MM.1S (cell line): Measurements from ENCODE around the gene JPH3.

Experiments
- DNase-seq: peaks from one replicate; pipeline ENCODE4 v3.0.0-alpha.2; 2015
- H2AFZ ChIP-seq: fragments of 300-600 bp; sonication (generic); 2 replicates; pipeline ENCODE4 v1.6.0; 2016; ENCODE audit warnings: antibody characterized with exemption, low read length
- H3F3A ChIP-seq: fragments of 300-600 bp; sonication (generic); 2 replicates; pipeline ENCODE4 v1.6.1; 2016; ENCODE audit warnings: mild to moderate bottlenecking, antibody characterized with exemption, low read length, moderate library complexity, mixed read lengths; ENCODE audit not compliant: insufficient read depth
- H3K27ac ChIP-seq: fragments of 300-600 bp; sonication (generic); 2 replicates; pipeline ENCODE4 v1.5.1; 2016; ENCODE audit warnings: mild to moderate bottlenecking, low read length
- H3K27me3 ChIP-seq: fragments of 300-600 bp; sonication (generic); replicated peaks from 2 replicates; pipeline ENCODE4 v1.6.0; 2016; ENCODE audit warnings: low read length; ENCODE audit not compliant: insufficient read depth
- H3K36me3 ChIP-seq: fragments of 300-600 bp; sonication (generic); replicated peaks from 2 replicates; pipeline ENCODE4 v1.6.1; 2016; ENCODE audit warnings: mild to moderate bottlenecking, low read length, mixed read lengths; ENCODE audit not compliant: insufficient read depth
- H3K4me1 ChIP-seq: fragments of 300-600 bp; sonication (generic); 2 replicates; pipeline ENCODE4 v1.6.1; 2016; ENCODE audit warnings: low read length, mixed read lengths
- H3K4me2 ChIP-seq: fragments of 300-600 bp; sonication (generic); 2 replicates; pipeline ENCODE4 v1.6.0; 2016; ENCODE audit warnings: low read depth, low read length
- H3K4me3 ChIP-seq: fragments of 300-600 bp; sonication (generic); 2 replicates; pipeline ENCODE4 v1.5.1; 2016; ENCODE audit warnings: low read length, mixed read lengths
- H3K79me2 ChIP-seq: fragments of 300-600 bp; sonication (generic); 2 replicates; pipeline ENCODE4 v1.6.1; 2016; ENCODE audit warnings: mixed run types, low read length, mixed read lengths
- H3K9ac ChIP-seq: fragments of 300-600 bp; sonication (generic); 2 replicates; pipeline ENCODE4 v1.6.1; 2016; ENCODE audit warnings: low read length, mixed read lengths
- H3K9me2 ChIP-seq: fragments of 300-600 bp; sonication (generic); replicated peaks from 2 replicates; pipeline ENCODE4 v1.6.1; 2016; ENCODE audit warnings: mild to moderate bottlenecking, low read length, mixed read lengths; ENCODE audit not compliant: insufficient read depth
- H3K9me3 ChIP-seq: fragments of 300-600 bp; sonication (generic); replicated peaks from 2 replicates; pipeline ENCODE4 v1.6.1; 2016; ENCODE audit warnings: mild to moderate bottlenecking, low read length, mixed read lengths; ENCODE audit not compliant: insufficient read depth
- H4K20me1 ChIP-seq: fragments of 300-600 bp; sonication (generic); 2 replicates; pipeline ENCODE4 v1.6.1; 2016; ENCODE audit warnings: mild to moderate bottlenecking, low read length, moderate library complexity, mixed read lengths; ENCODE audit not compliant: insufficient read depth
- CTCF ChIP-seq: fragments of 300-600 bp; sonication (generic); IDR thresholded peaks from 2 replicates; pipeline ENCODE4 v1.5.1; 2016; ENCODE audit warnings: antibody characterized with exemption, low read length, mixed read lengths
- EZH2 ChIP-seq: fragments of 300-600 bp; sonication (generic); optimal IDR thresholded peaks from 2 replicates; pipeline ENCODE3; 2017; ENCODE audit warnings: low read depth, mild to moderate bottlenecking, antibody characterized with exemption, low read length, mixed read lengths
- EZH2phosphoT487 ChIP-seq: fragments of 300-600 bp; sonication (generic); IDR thresholded peaks from 2 replicates; pipeline ENCODE4 v1.6.1; 2018; ENCODE audit warnings: antibody characterized with exemption, low read length

The JPH3 gene

GRCh38 chr16:87658564-87659225, 56.4 kb downstream of the JPH3 start:
- Histone ChIP-seq H3K9me3 (no peaks in the 10 kb centered on the region), H3K4me3 (no peak overlapping the region), H3K4me1 (no peaks in the 10 kb centered on the region), H4K20me1 (no peaks in the 10 kb centered on the region), H3K4me2 (no peak overlapping the region), H3K9me2 (no peaks in the 10 kb centered on the region), H3K27me3 (peaks cover 54% of the 10 kb centered on the region), H3K9ac (no peak overlapping the region), H3K27ac (no peak overlapping the region), H2AFZ (no peak overlapping the region), H3F3A (no peaks in the 10 kb centered on the region), H3K36me3 (no peaks in the 10 kb centered on the region), H3K79me2 (no peaks in the 10 kb centered on the region)
- no peak for DNase-seq
- TF ChIP-seq EZH2phosphoT487 (no peak), CTCF (no peak), EZH2 (no peak)

GRCh38 chr16:87661561-87661960, 59.3 kb downstream of the JPH3 start:
- no peaks in the 10 kb centered on the region for H3F3A ChIP-seq
- H4K20me1 ChIP-seq = no peaks in the 10 kb centered on the region
- no peaks in the 10 kb centered on the region for H3K79me2 ChIP-seq
- peaks cover 44% of the 10 kb centered on the region for H3K27me3 ChIP-seq
- TF ChIP-seq EZH2phosphoT487 = no peak
- no peak for TF ChIP-seq CTCF
- TF ChIP-seq EZH2 = no peak
- H3K9me3 ChIP-seq = no peaks in the 10 kb centered on the region
- H3K9ac ChIP-seq = no peak overlapping the region
- H3K9me2 ChIP-seq = no peaks in the 10 kb centered on the region
- no peak overlapping the region for H3K4me2 ChIP-seq
- H3K4me1 ChIP-seq = no peaks in the 10 kb centered on the region
- no peak overlapping the region for H3K4me3 ChIP-seq
- no peak overlapping the region for H3K27ac ChIP-seq
- DNase-seq = peak; percentile 26
- H2AFZ ChIP-seq = no peak overlapping the region
- H3K36me3 ChIP-seq = no peaks in the 10 kb centered on the region

GRCh38 chr16:87662254-87663204, 60.2 kb downstream of the JPH3 start:
- H4K20me1 ChIP-seq = no peaks in the 10 kb centered on the region
- no peaks in the 10 kb centered on the region for H3K9me2 ChIP-seq
- no peak overlapping the region for H3K9ac ChIP-seq
- no peaks in the 10 kb centered on the region for H3F3A ChIP-seq
- H3K27ac ChIP-seq = no peak overlapping the region
- no peak overlapping the region for H3K4me3 ChIP-seq
- H3K79me2 ChIP-seq = no peaks in the 10 kb centered on the region
- H3K4me2 ChIP-seq = no peak overlapping the region
- no peaks in the 10 kb centered on the region for H3K9me3 ChIP-seq
- no peak for DNase-seq
- peaks cover 50% of the 10 kb centered on the region for H3K27me3 ChIP-seq
- no peaks in the 10 kb centered on the region for H3K4me1 ChIP-seq
- no peak overlapping the region for H2AFZ ChIP-seq
- no peak for TF ChIP-seq CTCF
- TF ChIP-seq EZH2 = no peak
- TF ChIP-seq EZH2phosphoT487 = no peak
- H3K36me3 ChIP-seq = no peaks in the 10 kb centered on the region
